HepG2 (cell line): Measurements from ENCODE around the gene RRAGB.

Source experiments
- ETV6 ChIP-seq: sonication (generic); formaldehyde crosslinking; conservative IDR thresholded peaks from 2 replicates; pipeline ENCODE4 v1.4.0; 2020; ENCODE audit warnings: missing genetic modification reagents
- TF ChIP-seq, protein P1 (sequence below): sonication (generic); formaldehyde crosslinking; IDR thresholded peaks from 2 replicates; pipeline ENCODE4 v1.5.0; 2020; ENCODE audit warnings: mild to moderate bottlenecking, missing genetic modification reagents, moderate library complexity

DNA sequence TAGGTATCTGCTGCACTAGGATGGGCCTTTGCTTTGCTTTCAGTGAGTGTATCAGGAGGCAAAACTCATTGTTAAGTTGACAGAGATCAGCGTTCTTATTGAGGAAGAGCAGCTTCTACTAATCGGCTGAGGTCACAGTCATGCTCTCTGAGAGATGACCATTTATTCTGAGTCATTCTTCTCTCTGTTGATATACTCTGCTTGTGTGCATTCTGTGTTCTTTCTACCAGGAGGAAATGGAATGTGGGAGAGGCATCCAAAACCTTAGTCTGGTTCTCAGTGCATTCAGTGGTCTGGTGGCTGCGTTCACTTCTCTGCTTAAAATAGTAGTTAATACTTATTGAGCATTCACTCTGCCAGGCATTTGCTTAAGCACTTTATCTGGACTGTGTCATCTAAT lies 66.2 kb downstream of the RRAGB start:
- TF ChIP-seq, protein P1, sequence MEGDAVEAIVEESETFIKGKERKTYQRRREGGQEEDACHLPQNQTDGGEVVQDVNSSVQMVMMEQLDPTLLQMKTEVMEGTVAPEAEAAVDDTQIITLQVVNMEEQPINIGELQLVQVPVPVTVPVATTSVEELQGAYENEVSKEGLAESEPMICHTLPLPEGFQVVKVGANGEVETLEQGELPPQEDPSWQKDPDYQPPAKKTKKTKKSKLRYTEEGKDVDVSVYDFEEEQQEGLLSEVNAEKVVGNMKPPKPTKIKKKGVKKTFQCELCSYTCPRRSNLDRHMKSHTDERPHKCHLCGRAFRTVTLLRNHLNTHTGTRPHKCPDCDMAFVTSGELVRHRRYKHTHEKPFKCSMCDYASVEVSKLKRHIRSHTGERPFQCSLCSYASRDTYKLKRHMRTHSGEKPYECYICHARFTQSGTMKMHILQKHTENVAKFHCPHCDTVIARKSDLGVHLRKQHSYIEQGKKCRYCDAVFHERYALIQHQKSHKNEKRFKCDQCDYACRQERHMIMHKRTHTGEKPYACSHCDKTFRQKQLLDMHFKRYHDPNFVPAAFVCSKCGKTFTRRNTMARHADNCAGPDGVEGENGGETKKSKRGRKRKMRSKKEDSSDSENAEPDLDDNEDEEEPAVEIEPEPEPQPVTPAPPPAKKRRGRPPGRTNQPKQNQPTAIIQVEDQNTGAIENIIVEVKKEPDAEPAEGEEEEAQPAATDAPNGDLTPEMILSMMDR (CRISPR knock-in tag) = no peak
- TF ChIP-seq ETV6 (CRISPR knock-in tag) = no peak
